Tibial artery (tissue), 4 donors: ENCODE measurements around the gene FSD2.

Experiments used
- DNase-seq, 2 donors: peaks; one replicate each; pipeline ENCODE4 v3.0.0-alpha.2; 2019
- H3K27ac ChIP-seq, 2 donors: fragments of 200-600 bp; sonication (generic) in 1 of 2; 1 replicate in 1 of 2; 2 replicates in 1 of 2; pipeline ENCODE4 v1.5.1; 2018 to 2019; ENCODE audit warnings: mild to moderate bottlenecking in 1 of 2
- H3K27me3 ChIP-seq, 2 donors: fragments of 200-600 bp; sonication (generic) in 1 of 2; one replicate each; pipeline versions ENCODE4 v1.5.1 to v1.6.0; 2016 to 2019
- H3K36me3 ChIP-seq, 3 donors: fragments of 200-600 bp; sonication (generic) in 2 of 3; one replicate each; pipeline ENCODE4 v1.5.1; 2016 to 2019; ENCODE audit warnings: mild to moderate bottlenecking in 2 of 3
- H3K4me1 ChIP-seq, 4 donors: fragments of 200-600 bp; sonication (generic) in 2 of 4; 1 replicate in 3 of 4; 2 replicates in 1 of 4; pipeline ENCODE4 v1.5.1; 2016 to 2019
- H3K4me3 ChIP-seq, 2 donors: fragments of 200-600 bp; sonication (generic) in 1 of 2; 1 replicate in 1 of 2; 2 replicates in 1 of 2; pipeline ENCODE4 v1.5.1; 2018 to 2019; ENCODE audit warnings: mild to moderate bottlenecking in 2 of 2
- H3K9me3 ChIP-seq, 3 donors: fragments of 200-600 bp; sonication (generic) in 1 of 3; one replicate each; pipeline ENCODE4 v1.5.1; 2016 to 2019
- intact Hi-C: fragments of 100-400 bp; cut with DNase I; formaldehyde crosslinking; loops from one replicate; pipeline ENCODE4 v1.15.0; 2023; ENCODE audit warnings: low total_unique reads
- TF ChIP-seq, protein P1 (sequence below), 2 experiments: fragments of 200-600 bp in 1 of 2; fragments of 450-650 bp in 1 of 2; IDR thresholded peaks; one replicate each; pipeline ENCODE4 v1.5.1; 2017 to 2019; ENCODE audit warnings: antibody characterized with exemption in 2 of 2, mild to moderate bottlenecking in 1 of 2, moderate library complexity in 1 of 2

Gene FSD2

DNA sequence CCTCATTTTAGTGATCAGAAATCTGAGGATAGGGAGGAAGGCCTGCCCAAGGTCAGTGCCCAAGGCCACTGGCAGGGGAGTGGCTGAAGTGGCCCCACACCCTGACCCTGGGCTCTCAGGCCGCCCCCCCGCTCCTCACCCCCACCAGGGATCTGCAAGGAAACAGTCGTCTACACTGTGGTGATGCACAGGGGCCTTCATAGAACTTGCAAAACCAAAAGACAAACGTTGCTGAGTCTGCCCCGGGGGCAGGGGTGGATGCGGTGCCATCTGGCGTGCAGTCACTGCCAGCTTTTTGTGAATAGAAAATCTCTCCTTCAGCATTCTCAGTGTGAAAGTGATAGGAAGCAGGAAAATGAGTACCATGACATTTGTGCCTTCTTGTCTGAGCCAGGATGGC, 44.9 kb upstream of the FSD2 start:
- TF ChIP-seq, protein P1, sequence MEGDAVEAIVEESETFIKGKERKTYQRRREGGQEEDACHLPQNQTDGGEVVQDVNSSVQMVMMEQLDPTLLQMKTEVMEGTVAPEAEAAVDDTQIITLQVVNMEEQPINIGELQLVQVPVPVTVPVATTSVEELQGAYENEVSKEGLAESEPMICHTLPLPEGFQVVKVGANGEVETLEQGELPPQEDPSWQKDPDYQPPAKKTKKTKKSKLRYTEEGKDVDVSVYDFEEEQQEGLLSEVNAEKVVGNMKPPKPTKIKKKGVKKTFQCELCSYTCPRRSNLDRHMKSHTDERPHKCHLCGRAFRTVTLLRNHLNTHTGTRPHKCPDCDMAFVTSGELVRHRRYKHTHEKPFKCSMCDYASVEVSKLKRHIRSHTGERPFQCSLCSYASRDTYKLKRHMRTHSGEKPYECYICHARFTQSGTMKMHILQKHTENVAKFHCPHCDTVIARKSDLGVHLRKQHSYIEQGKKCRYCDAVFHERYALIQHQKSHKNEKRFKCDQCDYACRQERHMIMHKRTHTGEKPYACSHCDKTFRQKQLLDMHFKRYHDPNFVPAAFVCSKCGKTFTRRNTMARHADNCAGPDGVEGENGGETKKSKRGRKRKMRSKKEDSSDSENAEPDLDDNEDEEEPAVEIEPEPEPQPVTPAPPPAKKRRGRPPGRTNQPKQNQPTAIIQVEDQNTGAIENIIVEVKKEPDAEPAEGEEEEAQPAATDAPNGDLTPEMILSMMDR (IDR thresholded peaks at IDR 0.05), result no peak
- H3K4me1 ChIP-seq, result peaks cover 0 to 13% (median 0%) of the 10 kb centered on the region in 4 donors
- intact Hi-C loops, result no loop called here
- DNase-seq, result no peak
- no peak overlapping the region for H3K4me3 ChIP-seq
- H3K36me3 ChIP-seq, result peaks cover 0 to 26% (median 0%) of the 10 kb centered on the region in 3 donors
- H3K9me3 ChIP-seq, result no peaks in the 10 kb centered on the region
- no peak overlapping the region for H3K27ac ChIP-seq
- no peaks in the 10 kb centered on the region for H3K27me3 ChIP-seq

DNA sequence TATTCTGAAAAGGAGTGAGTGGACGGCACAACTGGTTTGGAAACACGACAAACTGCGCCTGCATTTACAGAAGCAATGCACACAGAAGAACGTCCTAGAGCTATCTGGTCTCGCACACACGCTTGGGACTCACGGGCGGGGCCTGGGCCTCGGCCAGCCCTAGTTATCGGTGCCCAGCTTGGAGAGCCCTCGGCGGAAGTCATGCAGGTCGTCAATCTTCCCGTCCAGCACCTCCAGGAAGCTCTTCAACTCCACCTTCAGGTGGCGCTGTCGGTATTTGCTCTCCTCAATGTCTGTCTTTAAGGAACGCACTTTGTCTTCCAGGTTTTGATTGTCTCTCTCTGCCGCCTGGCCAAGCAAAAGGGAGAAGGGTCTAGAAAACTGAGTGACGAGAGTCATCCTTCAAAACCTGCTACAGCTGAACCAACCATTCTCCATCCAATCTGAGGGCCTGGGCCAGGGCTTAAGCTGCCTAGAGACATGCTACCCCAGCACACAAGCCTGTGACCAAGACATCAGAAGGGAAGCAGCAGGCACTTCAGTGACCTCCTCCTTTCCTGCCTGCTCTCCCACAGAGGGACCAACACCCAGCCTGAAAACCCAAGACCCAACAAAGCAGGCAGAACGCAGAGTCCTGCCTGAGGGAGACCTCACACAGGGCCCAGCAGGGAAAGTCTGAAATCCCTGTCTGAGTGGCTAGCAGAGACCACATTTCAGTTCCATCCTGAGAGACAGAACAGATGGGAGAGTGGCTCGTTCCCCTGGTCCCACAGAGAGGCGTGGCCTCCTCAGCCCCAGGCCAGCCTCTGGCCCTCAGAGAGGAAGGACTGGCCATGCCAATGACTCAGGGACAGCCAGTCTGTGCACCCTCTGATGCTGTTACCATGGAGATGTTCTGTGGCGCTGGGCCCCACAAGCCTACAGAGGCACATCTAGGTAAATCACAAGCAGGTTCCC, 44.0 kb upstream of the FSD2 start:
- peak in 1 of 2 donors; percentile 34 for DNase-seq
- Histone ChIP-seq H3K4me1 (peaks cover 0 to 13% (median 0%) of the 10 kb centered on the region in 4 donors), H3K9me3 (no peaks in the 10 kb centered on the region), H3K27ac (no peak overlapping the region), H3K27me3 (no peaks in the 10 kb centered on the region), H3K36me3 (peaks cover 0 to 25% (median 0%) of the 10 kb centered on the region in 3 donors), H3K4me3 (no peak overlapping the region)
- TF ChIP-seq, protein P1 (IDR thresholded peaks at IDR 0.05), result peak; percentile 26 to 42
- intact Hi-C loops, result no loop called here

DNA sequence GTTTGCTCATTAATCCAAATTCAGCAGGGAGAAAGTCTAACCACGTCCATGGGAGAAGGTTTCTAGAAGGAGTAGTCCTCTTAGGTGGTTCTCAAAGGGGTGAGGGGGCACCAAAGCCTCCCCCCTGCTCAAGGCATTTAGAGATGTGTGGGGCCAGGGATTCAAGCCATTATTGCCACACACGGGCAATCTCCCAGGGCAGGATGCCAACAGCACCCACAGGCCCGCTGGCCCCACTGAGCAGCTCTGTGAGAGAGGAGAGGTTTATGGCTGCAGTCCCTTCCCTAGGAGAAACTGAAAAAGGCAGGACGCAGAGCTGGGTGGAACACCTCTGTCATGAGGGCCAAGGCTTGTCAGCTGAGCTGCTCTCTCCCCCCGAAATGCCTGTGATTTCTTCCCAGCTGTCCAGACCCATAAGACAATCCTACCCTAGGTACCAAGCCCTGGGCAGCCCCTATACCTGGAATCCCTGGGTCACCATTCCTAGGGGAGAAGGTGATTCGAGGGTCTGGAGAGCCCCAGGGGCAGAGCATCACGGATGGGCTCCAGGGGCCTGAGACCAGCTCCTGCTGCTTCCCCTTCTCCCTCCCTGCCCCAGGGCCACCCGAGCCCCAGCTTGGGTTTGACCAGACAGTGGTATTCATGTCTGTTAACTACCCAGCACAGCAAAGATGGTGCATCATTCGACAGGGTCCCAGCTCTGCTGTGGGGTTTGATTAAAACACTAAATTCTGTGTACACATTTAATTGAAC, 42.5 kb upstream of the FSD2 start:
- TF ChIP-seq, protein P1 (IDR thresholded peaks at IDR 0.05), result no peak
- no peaks in the 10 kb centered on the region for H3K27me3 ChIP-seq
- H3K27ac ChIP-seq, result no peak overlapping the region
- peaks cover 0 to 4% (median 0%) of the 10 kb centered on the region in 3 donors for H3K9me3 ChIP-seq
- intact Hi-C loops, result no loop called here
- DNase-seq, result no peak
- peaks cover 0 to 13% (median 0%) of the 10 kb centered on the region in 4 donors for H3K4me1 ChIP-seq
- peaks cover 0 to 21% (median 0%) of the 10 kb centered on the region in 3 donors for H3K36me3 ChIP-seq
- H3K4me3 ChIP-seq, result no peak overlapping the region

DNA sequence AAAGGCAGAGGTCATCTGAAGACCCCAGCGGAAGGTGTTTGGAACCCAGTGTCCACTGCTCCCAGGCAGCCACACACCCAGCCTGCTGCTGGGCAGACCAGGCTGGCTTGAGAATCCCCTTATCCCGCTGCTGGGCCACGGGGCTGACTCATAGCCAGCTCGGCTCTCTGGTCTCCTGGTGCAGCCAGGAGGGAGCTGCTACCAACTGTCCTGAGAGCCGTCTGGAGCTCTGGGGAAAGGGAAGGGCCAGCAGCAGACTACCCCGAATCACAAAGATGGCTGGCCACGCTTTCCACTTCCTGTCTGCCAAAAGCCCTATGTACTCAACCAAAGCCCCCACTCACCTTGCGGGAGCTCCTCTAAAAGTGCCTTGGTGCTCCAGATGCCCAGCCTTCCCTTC, 41.8 kb upstream of the FSD2 start:
- intact Hi-C loops, result no loop called here
- Histone ChIP-seq H3K4me1 (peaks cover 0 to 13% (median 0%) of the 10 kb centered on the region in 4 donors), H3K36me3 (peaks cover 0 to 19% (median 0%) of the 10 kb centered on the region in 3 donors), H3K9me3 (peaks cover 0 to 4% (median 0%) of the 10 kb centered on the region in 3 donors), H3K27ac (no peak overlapping the region), H3K4me3 (no peak overlapping the region), H3K27me3 (no peaks in the 10 kb centered on the region)
- no peak for DNase-seq
- TF ChIP-seq, protein P1 (IDR thresholded peaks at IDR 0.05), result no peak

DNA sequence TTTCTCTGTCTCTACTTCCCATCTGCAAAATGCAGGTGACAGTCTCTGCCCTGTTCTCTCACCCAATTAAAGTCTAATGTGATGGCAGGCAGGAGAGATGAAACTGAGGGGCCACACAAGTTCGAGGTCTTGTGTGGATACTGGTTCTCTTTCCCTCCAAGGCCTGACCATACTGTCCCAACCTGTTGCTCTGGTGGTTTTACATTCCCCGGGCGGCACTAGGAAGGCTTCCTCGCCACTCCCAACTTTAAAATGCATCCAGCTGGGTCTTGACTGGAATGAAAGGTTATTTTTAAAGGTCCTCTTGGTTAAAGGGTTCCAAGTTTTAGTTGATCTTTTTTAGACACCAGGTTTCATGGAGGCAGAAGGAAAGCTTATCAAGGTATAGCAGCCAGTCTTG, 40.8 kb upstream of the FSD2 start:
- TF ChIP-seq, protein P1 (IDR thresholded peaks at IDR 0.05), result no peak
- no peaks in the 10 kb centered on the region for H3K27me3 ChIP-seq
- no peak overlapping the region for H3K27ac ChIP-seq
- H3K4me3 ChIP-seq, result no peak overlapping the region
- peaks cover 0 to 11% (median 0%) of the 10 kb centered on the region in 3 donors for H3K36me3 ChIP-seq
- peaks cover 0 to 4% (median 0%) of the 10 kb centered on the region in 3 donors for H3K9me3 ChIP-seq
- DNase-seq, result no peak
- intact Hi-C loops, result no loop called here
- peaks cover 0 to 13% (median 0%) of the 10 kb centered on the region in 4 donors for H3K4me1 ChIP-seq
